ENCODE measurements around the gene RAB25.
A peak's percentile ranks its signal among the peaks of the same experiment; 100 is the strongest.

RAB25 gene

DNA sequence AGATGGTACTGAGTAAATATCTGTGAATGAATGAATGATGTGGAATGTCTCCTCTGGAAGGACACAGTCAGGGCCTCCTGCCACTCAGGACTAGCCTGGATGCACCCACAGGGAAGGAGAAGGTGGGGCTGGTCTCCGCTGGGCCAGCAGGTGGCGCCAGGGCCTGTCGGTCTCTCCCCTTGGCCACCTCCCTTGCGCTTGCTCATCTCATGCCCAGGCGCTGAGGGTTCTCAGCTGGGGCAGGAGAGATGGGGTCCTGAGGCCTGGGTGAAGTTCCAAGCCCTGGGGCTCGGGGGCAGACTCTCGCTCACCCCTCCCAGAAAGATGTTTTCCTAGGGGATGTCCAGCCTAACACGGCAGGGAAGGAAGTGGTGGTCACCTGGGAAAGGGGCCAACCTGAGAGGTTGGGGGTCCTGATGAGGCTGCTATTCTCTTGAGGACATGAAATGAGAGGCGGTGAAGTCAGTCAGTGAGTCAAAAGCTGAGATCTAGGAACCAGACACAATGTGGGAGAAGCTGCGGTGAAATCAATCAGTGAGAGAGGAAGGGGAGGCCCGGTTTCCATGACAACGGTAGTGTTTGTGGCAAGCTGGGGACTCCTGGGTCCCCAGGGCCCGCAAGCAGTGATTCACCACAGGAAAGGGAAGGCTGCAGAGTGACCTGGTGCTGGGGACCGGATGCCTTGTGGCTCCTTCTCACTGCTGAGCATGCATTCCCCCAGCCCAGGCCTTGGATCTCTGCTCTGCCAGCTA lies 35.9 kb downstream of the RAB25 start:
- TF ChIP-seq, protein P1, sequence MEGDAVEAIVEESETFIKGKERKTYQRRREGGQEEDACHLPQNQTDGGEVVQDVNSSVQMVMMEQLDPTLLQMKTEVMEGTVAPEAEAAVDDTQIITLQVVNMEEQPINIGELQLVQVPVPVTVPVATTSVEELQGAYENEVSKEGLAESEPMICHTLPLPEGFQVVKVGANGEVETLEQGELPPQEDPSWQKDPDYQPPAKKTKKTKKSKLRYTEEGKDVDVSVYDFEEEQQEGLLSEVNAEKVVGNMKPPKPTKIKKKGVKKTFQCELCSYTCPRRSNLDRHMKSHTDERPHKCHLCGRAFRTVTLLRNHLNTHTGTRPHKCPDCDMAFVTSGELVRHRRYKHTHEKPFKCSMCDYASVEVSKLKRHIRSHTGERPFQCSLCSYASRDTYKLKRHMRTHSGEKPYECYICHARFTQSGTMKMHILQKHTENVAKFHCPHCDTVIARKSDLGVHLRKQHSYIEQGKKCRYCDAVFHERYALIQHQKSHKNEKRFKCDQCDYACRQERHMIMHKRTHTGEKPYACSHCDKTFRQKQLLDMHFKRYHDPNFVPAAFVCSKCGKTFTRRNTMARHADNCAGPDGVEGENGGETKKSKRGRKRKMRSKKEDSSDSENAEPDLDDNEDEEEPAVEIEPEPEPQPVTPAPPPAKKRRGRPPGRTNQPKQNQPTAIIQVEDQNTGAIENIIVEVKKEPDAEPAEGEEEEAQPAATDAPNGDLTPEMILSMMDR (IDR thresholded peaks at IDR 0.05): peak; percentile 87
- Histone ChIP-seq H3K4me1 (no peaks in the 10 kb centered on the region), H3K27ac (peak overlapping the region; percentile 78), H3K4me2 (ENCODE audit: low read length) (no peak overlapping the region), H3K79me2 (no peaks in the 10 kb centered on the region), H3K36me3 (ENCODE audit: control insufficient read depth, insufficient read depth, low read length) (no peaks in the 10 kb centered on the region), H3K9ac (no peak overlapping the region), H3K4me3 (ENCODE audit: low read depth, low read length) (no peak overlapping the region), H2AFZ (peak overlapping the region; percentile 33), H3K9me3 (ENCODE audit: control insufficient read depth, low read length) (no peaks in the 10 kb centered on the region), H3K27me3 (ENCODE audit: control insufficient read depth, insufficient read depth, low read length) (no peaks in the 10 kb centered on the region)

DNA sequence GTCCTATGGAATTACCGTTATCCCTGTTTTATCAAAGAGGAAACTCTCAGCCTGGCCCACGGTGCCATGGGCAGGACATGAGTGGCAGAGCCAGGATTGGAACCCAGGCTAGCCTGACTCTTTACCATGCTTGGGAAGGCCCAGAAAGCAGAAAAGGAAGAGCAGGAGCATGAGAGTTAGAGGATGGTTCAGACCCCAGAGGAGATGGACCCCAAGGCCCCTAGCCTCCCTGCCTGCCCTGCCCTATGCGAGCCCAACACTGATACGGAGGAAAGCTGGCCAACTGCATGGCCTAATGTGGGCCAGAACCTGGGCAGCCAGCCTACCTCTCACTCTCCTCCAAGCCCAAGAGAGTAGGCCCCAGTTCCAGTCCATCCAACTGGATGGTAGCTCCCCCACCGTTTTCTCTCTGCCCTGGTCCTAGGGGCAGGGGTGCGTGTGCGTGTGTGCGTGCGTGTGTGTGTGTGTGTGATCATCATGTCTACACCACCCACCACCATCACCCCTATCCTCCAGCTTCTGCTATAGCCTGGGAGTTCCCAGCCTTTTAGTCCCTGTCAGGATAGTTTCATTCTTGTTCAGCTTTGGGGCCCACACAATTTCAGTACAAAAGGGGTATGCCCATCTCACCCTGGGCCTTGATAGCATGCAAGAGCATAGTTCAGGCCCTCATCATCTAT lies 36.7 kb downstream of the RAB25 start:
- TF ChIP-seq, protein P1 (IDR thresholded peaks at IDR 0.05): no peak
- Histone ChIP-seq H3K9ac (no peak overlapping the region), H3K4me3 (ENCODE audit: low read depth, low read length) (no peak overlapping the region), H3K27me3 (ENCODE audit: control insufficient read depth, insufficient read depth, low read length) (no peaks in the 10 kb centered on the region), H3K4me2 (ENCODE audit: low read length) (no peak overlapping the region), H3K9me3 (ENCODE audit: control insufficient read depth, low read length) (no peaks in the 10 kb centered on the region), H3K79me2 (no peaks in the 10 kb centered on the region), H3K36me3 (ENCODE audit: control insufficient read depth, insufficient read depth, low read length) (no peaks in the 10 kb centered on the region), H2AFZ (no peak overlapping the region), H3K27ac (peak overlapping the region; percentile 29), H3K4me1 (no peaks in the 10 kb centered on the region)

DNA sequence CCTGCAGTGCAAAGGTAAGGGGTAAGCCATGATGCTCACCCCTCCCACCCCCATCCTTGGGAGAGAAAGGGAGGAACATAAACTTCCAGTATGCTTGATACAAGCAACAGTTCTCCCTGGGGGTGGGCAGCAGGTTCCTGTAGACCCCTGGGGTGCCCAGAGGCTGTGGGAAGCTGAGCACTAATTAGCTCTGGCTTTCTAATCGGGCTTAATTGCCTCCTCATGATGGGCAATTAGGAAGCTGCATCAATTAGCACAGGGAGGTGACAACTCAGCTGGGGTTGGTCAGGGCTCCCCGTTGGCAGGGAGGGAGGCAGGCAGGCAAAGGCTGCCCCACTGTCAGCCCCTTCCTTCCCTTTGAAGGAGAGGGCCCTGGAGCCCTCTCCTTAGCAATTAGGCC lies 37.8 kb downstream of the RAB25 start:
- peaks cover 2% of the 10 kb centered on the region for H3K4me1 ChIP-seq
- TF ChIP-seq, protein P1 (IDR thresholded peaks at IDR 0.05): no peak

DNA sequence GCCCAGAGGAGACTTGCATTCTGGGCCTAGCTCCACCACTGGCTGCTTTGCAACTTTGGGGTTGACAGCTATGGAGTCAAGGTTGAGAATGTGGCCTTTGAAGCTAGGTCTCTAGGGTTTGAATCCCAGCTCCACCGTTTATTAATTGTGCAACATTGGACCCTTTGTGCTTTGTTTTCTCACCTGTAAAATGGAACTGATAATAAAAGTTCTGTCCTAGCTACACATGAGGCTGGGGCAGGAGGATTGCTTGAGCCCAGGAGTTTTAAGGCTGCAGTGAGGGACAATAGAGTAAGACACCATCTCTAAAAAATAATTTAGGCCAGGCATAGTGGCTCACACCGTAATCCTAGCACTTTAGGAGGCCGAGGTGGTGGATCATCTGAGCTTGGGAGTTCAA lies 38.3 kb downstream of the RAB25 start:
- no peaks in the 10 kb centered on the region for H3K27me3 ChIP-seq (ENCODE audit: control insufficient read depth, insufficient read depth, low read length)
- H3K27ac ChIP-seq: no peak overlapping the region
- no peaks in the 10 kb centered on the region for H3K36me3 ChIP-seq (ENCODE audit: control insufficient read depth, insufficient read depth, low read length)
- TF ChIP-seq, protein P1 (IDR thresholded peaks at IDR 0.05): no peak
- no peak overlapping the region for H3K9ac ChIP-seq
- H3K4me3 ChIP-seq (ENCODE audit: low read depth, low read length): no peak overlapping the region
- H3K9me3 ChIP-seq (ENCODE audit: control insufficient read depth, low read length): no peaks in the 10 kb centered on the region
- H3K4me1 ChIP-seq: peaks cover 6% of the 10 kb centered on the region
- no peaks in the 10 kb centered on the region for H3K79me2 ChIP-seq
- H2AFZ ChIP-seq: no peak overlapping the region
- H3K4me2 ChIP-seq (ENCODE audit: low read length): no peak overlapping the region

More for the DNA sequence above, 37.8 kb downstream of the RAB25 start:
- Histone ChIP-seq H3K4me3 (ENCODE audit: low read depth, low read length) (no peak overlapping the region), H3K27ac (no peak overlapping the region), H2AFZ (no peak overlapping the region), H3K4me2 (ENCODE audit: low read length) (no peak overlapping the region), H3K36me3 (ENCODE audit: control insufficient read depth, insufficient read depth, low read length) (no peaks in the 10 kb centered on the region), H3K27me3 (ENCODE audit: control insufficient read depth, insufficient read depth, low read length) (no peaks in the 10 kb centered on the region), H3K9me3 (ENCODE audit: control insufficient read depth, low read length) (no peaks in the 10 kb centered on the region), H3K9ac (no peak overlapping the region), H3K79me2 (no peaks in the 10 kb centered on the region)
